ENCODE results near the gene VWF.
"Not testable (repeated sequence)": the region's sequence is repeated elsewhere in the genome, so short reads cannot be mapped to it uniquely, and the experiment has no call there.

The VWF gene

DNA sequence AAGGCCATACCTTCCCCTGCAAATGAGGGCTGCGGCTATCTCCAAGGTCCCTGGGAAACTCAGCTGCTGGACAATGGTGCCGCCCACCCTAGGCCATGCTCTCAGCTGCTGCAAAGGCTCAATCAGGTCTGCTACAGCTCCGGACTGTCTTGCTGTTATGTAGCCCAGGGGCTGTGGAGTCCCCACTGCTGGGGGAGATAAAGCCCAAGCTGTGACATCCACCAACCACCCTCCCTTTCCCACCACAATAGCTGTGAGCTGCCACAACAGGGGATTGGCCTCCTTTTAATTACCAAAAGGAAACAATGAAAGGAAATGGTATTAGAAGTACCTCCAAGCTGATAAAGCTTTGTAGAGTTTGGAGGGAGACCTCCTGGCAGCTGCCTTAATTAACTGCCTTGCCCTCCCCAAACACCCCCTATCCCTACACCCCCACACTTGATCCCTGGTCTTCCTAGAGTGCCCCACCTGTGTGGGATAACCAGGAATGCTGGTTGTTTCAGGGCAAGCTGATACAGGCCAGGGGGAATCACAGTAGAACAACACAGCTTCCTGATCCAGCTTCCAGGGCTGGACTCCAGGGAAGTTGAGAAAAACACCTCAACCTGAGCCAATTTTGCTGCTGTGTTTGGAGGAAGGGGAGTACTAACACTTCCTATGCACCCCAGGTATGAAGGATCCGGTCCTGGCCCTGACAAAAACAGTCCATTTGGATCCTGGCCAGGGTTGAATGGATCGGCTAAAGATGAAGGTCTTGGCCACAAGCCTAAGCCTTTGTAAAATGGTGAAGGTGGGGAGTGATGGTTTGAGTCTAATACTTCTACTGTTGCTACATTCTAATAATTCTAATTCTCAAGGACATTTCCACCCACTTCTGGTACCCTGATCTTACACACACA, at the start of gene VWF:
Gene VWF (minus strand): TSS at position 260 of the 899 bp plus-strand sequence. CDS start 1,474 bp downstream, outside the sequence.
- DNase-seq: no peak

DNA sequence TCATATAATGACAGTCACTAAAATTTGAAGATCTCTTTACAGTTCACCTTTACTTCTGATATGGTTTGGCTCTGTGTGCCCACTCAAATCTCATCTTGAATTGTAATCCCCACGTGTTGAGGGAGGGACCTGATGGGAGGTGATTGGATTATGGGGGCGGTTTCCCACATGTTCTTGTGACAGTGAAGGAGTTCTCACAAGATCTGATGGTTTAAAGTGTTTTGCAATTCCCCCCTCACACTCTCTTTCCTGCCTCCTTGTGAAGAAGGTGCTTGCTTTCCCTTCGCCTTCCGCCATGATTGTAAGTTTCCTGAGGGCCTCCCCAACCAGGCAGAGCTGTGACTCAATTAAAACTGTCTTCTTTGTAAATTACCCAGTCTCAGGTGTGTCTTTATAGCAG, 48.4 kb upstream of the VWF start:
- no peak for DNase-seq

DNA sequence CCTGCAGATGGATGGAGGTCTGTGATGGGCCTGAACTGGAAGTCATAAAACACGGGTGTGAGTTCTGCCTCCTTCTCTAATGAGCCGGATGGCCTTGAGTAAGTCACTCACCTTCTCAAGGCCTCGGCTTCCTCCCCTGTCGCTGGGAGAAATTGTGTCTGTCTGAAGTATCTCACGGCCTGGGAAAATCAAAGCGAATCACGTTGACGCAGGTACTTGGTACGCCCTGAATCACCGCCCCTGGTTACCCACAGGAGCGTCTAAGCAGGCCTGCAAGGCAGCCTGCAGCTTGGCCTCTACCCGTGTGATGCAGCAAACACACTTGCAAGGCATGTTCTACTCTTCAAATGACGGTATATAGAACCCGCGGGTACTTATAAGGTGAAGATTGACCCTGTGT, 47.6 kb upstream of the VWF start:
- DNase-seq: no peak

DNA sequence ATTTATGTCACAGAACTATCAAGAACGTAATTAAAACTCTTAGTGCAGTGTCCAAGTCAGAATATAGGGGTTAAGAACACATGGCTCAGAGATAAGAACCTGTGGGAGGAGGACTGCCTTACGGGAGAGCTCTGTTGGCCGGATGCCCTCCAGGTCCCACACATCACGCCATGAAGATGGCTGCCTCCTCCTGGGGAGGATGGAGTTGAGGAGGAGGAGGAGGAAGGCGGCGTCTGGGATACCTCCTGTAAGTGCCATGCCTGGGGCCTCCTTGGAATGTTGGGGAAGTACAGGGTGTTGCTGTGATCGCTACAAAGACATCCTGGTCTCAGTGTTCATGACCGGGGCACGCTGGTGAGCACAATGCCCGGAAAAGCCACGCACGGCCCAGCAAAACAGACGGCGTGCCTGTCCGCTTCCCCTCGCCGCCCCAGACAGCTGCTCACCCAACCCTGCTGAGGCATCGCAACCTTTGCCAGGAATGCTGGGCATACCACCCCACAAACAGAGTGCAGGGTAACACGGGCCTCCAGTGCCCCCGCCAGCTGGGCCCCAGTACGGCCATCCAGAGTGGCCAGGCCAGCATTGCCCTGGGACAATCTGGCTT, 47.0 kb upstream of the VWF start:
- no peak for DNase-seq

DNA sequence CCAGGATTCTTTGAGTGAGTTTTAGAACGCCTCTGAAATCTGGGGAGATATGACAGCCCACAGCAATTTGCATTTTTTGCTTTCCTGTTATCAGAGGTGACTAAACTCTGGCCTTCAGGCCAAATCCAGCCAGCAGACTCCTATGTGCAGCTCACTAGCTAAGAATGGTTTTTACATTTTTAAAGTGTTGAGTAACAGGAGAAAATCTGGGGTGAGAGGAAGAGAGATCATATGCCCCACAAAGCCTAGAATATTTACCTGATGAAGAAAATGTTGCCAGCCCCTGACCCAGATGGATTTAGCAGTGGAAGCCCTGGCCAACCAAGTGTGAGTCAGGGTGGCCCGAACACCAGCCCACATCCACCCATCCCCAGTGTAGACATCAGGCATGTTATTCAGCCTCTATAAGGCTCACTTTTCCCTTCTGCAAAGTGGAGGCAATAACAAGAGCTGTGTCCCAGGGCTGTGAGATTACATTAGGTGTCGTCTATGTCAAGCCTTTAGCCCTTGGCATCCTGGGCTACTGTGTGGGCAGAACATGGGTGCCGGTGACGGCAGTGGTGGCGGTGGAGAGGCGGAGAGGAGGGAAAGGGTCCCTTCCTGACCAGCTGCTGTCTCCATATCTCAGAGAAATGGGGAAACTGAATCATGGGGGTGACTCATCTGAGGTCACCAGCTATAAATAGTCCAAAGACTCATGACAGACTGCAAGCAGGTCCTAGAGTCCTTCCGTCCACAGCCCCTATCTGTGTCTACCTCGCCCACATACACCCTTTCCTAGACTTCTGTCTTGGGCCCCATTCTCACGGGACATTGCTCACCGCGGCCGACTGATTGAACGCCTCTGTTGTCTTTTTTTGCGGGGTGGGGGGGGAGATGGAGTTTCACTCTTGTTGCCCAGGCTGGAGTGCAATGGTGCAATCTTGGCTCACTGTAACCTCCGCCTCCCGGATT, 43.1 kb upstream of the VWF start:
- DNase-seq: peak in 10 of 51 donors; percentile 16 to 44 (median 22)

DNA sequence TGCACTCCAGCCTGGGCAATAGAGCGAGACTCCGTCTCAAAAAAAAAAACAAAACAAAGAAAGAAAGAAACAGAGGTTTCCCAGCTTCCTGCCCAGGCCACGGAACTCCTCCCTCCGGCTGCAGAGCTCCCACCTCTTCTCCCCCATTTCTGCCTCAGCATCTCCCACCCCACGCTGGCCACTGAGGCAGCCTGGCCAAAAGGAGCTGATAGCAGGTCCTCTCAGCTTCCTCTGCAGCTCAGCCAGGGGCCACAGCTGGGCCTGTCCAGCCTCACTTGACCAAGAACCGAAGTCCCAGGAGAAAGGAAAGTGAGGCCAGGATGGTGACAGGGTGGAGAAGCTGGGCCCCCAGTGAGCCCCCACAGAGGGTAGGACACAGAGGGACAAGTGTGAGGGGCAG, 42.3 kb upstream of the VWF start:
- DNase-seq: no peak

DNA sequence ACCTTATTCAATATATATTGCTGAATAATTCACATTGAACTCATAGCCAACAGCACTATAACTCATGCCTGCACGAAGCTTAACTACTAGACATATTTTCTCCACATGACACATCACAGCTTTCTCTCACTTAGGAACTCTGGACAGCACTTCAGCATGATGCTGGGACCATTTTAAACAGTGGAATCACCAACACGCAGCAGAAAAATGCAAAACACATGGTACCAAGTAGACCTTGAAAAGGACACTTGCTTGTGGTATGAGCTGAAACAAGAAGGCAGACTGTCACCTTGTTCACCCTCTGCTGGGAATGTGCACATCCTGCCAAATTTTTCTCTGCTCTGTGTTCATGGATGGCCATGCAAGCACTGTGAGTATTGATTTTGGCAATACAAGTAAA, 40.9 kb upstream of the VWF start:
- no peak for DNase-seq

DNA sequence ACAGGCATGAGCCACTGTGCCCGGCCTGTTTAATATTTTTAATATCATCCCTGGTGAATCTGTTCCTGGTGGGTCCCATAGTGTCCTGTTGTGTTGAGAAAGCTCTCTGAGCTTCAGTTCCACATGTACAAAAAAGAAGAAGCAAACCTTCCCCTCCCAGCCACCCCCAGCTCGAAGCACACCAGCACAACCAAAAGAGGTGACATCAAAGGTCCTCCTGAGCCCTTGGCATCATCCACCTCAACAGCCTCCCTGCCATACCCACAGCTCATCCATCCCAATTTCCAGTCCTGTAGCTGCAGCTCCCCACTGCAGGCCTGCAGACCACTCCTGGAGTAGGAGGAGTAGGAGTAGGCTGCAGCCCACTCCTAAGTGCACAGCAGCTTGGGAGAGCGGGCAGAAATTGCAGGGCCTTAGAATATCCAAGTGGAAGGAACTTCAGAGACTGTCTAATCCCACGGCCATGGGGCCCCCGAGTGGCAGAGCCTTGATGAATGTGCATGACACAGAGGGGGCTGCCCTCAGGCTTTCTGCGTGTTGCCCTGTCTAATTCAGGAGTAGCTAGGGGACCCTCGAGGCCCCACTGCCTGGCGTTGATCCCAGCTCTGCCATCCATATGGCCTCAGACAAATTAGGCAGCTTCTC, 39.1 kb upstream of the VWF start:
- DNase-seq: no peak

DNA sequence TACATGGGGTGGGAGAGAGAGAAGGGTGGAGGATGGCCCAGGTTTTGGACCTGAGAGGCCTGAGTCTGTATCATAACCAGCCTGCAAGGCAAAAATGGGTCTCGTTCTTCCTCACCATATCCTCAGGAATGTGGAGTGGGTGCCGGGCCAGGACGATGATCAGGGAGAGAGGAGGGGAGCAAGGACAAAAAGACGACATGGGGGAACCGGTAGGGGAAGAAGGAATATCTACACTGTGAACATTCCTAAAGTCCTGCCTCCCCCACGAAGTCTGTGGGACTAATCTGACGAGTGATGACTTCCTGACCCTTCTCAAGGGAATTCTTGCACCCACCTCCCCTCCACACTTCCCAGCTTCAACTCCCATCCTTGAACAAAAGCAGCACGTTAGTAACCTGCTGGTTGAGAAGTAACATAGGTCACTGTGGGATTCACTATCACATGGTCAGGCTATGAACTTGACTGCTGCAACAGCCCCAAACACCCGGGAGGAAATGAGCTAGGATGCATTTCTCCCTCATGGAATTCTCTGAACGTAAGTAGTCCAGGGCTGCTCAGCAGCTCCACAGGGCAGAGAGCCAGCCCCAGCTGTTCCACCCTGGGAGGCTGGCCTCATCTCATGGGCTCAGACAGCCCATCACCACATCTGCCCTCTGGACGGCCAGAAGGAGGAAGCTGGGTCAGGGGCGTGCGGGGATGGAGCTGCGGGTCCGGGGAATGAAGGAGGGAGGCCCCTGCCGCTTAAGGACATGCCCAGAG, 36.8 kb upstream of the VWF start:
- peak in 3 of 51 donors; percentile 10 to 35 (median 12) for DNase-seq

DNA sequence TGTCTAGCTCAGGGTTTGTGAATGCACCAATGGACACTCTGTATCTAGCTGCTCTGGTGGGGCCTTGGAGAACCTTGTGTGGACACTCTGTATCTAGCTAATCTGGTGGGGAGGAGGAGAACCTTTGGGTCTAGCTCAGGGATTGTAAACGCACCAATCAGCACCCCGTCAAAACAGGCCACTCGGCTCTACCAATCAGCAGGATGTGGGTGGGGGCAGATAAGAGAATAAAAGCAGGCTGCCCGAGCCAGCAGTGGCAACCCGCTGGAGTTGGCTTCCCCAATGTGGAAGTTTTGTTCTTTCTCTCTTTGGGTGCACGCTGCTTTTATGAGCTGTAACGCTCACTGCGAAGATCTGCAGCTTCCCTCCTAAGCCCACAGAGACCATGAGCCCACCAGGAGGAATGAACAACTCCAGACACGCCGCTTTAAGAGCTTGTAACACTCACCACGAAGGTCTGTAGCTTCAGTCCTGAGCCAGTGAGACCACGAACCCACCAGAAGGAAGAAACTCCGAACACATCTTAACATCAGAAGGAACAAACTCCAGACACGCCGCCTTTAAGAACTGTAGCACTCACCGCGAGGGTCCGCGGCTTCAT, 35.7 kb upstream of the VWF start:
- DNase-seq: not testable (repeated sequence)

DNA sequence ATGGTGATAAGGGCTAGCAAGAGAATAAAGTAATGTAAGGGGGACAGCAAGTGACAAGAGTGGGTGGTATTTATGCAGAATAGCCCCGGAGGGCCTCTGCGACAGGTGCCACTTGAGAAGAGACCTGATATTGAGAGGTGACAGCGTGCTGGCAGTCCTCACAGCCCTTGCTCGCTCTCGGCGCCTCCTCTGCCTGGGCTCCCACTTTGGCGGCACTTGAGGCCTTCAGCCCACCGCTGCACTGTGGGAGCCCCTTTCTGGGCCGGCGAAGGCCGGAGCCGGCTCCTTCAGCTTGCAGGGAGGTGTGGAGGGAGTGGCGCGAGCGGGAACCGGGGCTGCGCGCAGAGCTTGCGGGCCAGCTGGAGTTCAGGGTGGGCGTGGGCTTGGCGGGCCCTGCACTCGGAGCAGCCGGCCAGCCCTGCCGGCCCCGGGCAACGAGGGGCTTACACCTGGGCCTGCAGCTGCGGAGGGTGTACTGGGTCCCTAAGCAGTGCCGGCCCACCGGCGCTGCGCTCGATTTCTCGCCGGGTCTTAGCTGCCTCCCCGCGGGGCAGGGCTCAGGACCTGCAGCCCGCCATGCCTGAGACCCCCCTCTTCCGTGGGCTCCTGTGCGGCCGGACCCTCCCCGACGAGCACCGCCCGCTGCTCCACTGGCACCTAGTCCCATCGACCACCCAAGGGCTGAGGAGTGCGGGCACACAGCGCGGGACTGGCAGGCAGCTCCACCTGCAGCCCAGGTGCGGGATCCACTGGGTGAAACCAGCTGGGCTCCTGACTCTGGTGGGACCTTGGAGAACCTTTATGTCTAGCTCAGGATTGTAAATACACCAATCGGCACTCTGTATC, 34.9 kb upstream of the VWF start:
- not testable (repeated sequence) for DNase-seq

DNA sequence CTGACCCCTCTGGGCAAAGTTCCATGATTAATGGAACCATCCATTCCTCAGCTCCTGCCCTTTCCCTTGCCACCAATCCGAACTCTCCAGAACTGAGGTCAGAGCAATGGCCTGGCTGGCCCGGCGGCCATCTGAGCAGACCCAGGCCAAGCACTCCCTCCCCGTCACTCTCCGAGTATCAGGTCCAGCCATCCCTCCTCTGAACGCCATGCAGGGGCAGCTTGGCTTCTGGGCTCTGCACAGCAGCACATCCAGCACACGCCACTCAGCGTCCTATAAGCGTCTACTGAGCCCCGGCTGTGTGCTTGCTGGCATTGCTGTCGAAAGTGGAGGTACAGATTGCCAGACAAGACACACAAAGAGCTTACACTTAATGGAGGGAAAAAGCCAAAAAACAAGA, 34.3 kb upstream of the VWF start:
- DNase-seq: no peak

DNA sequence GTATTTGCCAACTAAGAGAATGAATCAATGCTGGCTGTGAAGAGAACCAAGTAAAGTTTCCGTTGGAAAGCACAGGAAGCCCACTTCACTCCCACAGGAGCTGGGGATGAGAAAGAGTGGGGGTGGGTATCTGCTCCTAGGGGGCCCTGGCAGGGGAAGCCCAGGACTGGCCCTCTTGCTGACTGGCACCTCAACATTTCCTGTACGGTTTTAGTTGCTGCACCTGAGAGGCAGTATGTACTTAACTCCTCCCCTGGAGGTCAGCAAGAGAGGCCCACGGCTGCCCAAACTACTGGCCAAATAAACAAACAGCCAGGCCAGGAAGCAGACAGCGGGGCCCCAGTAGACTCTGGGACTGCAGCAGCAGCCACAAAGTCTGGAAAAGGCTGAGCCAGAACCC, 33.8 kb upstream of the VWF start:
- no peak for DNase-seq

DNA sequence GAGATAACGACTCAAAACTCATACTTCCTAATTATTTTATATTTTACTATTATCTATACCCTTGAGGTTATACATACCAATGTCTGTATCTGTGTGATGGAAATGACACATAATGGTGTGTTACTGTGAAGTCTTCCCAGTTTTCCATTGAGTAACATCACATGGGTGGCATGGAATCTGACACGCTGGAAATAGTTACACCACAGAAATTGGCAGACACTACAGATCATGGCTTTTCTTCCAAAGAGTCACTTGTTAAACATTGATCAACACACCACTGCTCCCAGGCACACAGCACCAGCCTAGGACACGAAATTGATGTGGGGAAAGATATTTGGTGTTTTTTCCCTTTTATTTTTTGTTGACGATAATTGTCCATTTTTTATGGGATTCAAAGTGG, 33.0 kb upstream of the VWF start:
- no peak for DNase-seq

DNA sequence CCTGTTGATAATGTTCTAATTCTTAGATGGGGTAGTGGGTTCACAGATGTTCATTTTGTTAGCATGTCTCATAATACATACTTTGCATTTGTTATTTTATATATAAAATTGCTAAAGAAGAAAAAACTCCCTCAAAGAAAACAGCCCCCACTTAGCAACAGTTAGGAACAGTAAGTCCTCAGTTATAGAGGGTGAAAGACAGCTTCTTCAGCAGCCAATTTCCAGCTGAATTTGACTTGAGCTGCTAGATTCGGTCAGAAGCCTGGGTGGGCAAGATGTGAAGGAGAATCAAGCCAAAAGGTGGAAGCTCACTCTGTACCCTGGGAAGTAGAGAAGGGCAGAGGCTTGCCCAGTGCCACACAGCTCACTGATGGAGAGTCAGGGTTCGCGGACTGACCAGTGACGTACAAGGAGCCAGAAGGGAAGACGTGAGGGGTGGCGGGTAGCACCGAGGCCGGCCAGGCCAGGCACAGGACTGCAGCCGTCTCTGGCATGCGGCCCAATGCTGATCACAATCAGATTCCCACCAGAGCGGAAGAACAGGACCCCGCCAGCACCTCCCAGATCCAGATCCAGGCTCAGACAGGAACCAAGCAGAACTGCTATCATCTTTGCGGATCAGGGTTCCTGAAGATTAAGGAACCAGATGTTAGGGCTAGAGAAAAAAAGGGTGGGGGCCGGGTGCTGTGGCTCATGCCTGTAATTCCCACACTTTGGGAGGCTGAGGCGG, 30.4 kb upstream of the VWF start:
- peak in 4 of 51 donors; percentile 8 to 20 (median 12) for DNase-seq

DNA sequence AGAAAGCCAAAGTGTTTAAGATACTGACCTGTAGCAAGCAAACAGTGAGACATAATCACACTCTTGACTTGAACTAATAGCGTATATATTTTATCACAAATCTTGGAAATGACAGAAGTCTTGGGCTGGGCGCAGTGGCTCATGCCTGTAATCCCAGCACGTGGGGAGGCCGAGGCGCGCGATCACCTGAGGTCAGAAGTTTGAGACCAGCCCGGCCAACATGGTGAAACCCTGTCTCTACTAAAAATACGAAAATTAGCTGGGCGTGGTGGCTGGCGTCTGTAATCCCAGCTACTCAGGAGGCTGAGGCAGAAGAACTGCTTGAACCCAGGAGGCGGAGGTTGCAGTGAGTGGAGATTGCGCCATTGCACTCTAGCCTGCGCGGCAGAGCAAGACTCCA, 24.3 kb upstream of the VWF start:
- not testable (repeated sequence) for DNase-seq

DNA sequence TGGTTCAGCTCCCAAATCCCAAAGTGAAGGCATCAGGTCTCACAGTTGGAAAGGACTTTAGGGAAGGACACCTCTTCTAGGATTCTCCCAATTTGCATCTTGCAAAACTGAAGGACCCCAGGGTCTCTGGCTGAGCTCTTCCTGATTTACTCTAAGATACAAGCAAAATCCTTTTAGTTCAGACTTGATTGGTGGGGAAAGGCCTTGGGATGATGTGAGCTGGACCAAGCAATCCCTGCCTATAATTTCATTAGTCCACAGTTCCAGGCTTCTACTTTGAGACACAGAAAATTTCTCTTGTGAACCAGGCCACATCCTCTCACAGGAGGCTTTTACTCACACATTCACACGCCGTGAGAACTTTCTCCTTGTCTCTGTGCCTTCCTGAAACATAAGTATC, 23.6 kb upstream of the VWF start:
- DNase-seq: no peak

DNA sequence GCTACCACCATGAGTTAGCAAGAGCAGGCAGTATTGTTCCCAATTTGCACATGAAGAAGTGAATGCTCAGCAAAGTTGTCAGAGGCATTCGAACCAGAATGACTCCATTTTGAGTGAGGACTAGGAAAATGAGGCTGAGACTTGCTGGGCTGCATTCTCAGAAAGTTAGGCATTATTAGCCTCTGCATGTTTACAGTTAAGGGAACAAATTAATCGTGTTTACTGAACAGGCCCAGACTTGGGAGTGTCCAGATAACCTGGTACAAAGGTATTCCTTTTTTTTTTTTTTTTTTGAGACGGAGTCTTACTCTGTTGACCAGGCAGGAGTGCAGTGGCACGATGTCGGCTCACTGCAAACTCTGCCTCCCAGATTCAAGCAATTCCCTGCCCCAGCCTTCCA, 22.5 kb upstream of the VWF start:
- DNase-seq: no peak

Measured in hypothalamus (tissue), 51 donors.